Loucy (cell line): ENCODE results near the gene AURKAIP1.

Source experiments
- CTCF ChIP-seq: fragments of 200-600 bp; sonication (generic); conservative IDR thresholded peaks from 2 replicates; pipeline ENCODE4 v1.5.1; 2014; ENCODE audit warnings: mild to moderate bottlenecking, antibody characterized with exemption, low read length
- EZH2phosphoT487 ChIP-seq: fragments of 200-600 bp; IDR thresholded peaks from 2 replicates; pipeline ENCODE4 v1.6.1; 2018; ENCODE audit warnings: antibody characterized with exemption, mild to moderate bottlenecking, moderate library complexity, borderline replicate concordance

- no peak for TF ChIP-seq CTCF
- no peak for TF ChIP-seq EZH2phosphoT487
Measured at GRCh38 chr1:1415751-1416150, 40.7 kb upstream of the AURKAIP1 start.
